Large intestine (tissue), 3 donors: ENCODE results near the gene LGALS1. TPM values are rescaled to one million over a fixed set of nuclear protein-coding genes. Genes with fewer than 3 reads are reported as not detected.
A peak's percentile ranks its signal among the peaks of the same experiment; 100 is the strongest.

Source experiments
- DNase-seq, 2 donors: peaks; one replicate each; pipeline versions ENCODE4 v3.0.0 to v3.0.0-alpha.2; 2013
- H3K27ac ChIP-seq: one replicate; pipeline ENCODE4 v1.5.1; 2013; ENCODE audit warnings: low read length
- H3K27me3 ChIP-seq: 2 replicates; pipeline ENCODE4 v1.6.1; 2013; ENCODE audit warnings: low read length; ENCODE audit not compliant: control insufficient read depth, insufficient read depth
- H3K36me3 ChIP-seq: 2 replicates; pipeline ENCODE4 v1.6.1; 2013; ENCODE audit warnings: low read length; ENCODE audit not compliant: control insufficient read depth, insufficient read depth
- H3K4me1 ChIP-seq: one replicate; pipeline ENCODE4 v1.6.1; 2013; ENCODE audit warnings: low read length; ENCODE audit not compliant: control insufficient read depth, insufficient read depth
- H3K4me3 ChIP-seq: one replicate; pipeline ENCODE4 v1.5.1; 2013; ENCODE audit warnings: low read length
- H3K9me3 ChIP-seq: one replicate; pipeline ENCODE4 v1.6.1; 2013; ENCODE audit warnings: mild to moderate bottlenecking, low read depth, low read length, moderate library complexity; ENCODE audit not compliant: control insufficient read depth
- WGBS: methylation state at CpG from one replicate; pipeline ENCODE4 v1.1.5; 2013; ENCODE audit warnings: low lambda C conversion rate; ENCODE audit not compliant: insufficient coverage; 5-methylcytosine and 5-hydroxymethylcytosine counted together
- polyA plus RNA-seq: library from polyadenylated mRNA; unstranded; fragments of 120-200 nt; gene quantifications from one replicate; pipeline ENCODE4 v1.2.1, GENCODE V29; 2013

Gene LGALS1
- polyA plus RNA-seq, 1 donor: 644 TPM

- Histone ChIP-seq H3K4me1 (peaks cover 33% of the 10 kb centered on the region), H3K27me3 (no peaks in the 10 kb centered on the region), H3K4me3 (no peak overlapping the region), H3K36me3 (peaks cover 30% of the 10 kb centered on the region), H3K9me3 (no peaks in the 10 kb centered on the region), H3K27ac (peak overlapping the region; percentile 82)
- no CpG with 5 or more reads among the region's 5 CpGs for WGBS
- no peak for DNase-seq
Observed at GRCh38 chr22:37662039-37662438, 13.4 kb upstream of the LGALS1 start.

DNA sequence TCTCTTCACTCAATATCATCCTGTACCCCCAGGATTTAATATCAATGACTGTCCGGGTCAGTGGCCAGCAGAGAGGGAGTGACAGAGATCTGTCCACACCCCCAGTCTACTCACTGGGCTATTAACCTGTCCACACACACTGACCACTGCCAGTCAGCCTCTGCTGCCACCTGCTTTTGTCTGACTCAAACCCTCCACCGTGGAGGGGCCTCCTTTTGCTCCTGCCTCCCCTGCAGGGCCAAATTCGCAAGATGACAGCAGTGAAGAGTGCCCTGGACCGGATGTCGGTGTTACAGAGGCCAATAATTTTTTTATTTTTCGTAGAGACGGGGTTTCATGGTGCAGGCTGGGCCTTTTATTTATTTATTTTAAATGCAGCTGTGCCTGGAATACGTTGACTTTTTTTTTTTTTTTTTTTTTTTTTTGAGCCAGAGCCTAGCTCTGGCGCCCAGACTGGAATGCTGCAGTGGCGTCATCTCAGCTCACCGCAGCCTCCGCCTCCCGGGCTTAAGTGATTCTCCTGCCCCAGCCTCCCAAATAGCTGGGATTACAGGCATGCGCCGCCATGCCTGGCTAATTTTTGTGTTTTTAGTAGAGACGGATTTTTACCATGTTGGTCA lies 11.8 kb upstream of the LGALS1 start:
- H3K9me3 ChIP-seq: no peaks in the 10 kb centered on the region
- peaks cover 34% of the 10 kb centered on the region for H3K36me3 ChIP-seq
- WGBS: 60% methylated on average over 1 of the region's 16 CpGs
- H3K27me3 ChIP-seq: no peaks in the 10 kb centered on the region
- DNase-seq: no peak
- H3K4me3 ChIP-seq: no peak overlapping the region
- peak overlapping the region; percentile 19 for H3K27ac ChIP-seq
- H3K4me1 ChIP-seq: peaks cover 26% of the 10 kb centered on the region

DNA sequence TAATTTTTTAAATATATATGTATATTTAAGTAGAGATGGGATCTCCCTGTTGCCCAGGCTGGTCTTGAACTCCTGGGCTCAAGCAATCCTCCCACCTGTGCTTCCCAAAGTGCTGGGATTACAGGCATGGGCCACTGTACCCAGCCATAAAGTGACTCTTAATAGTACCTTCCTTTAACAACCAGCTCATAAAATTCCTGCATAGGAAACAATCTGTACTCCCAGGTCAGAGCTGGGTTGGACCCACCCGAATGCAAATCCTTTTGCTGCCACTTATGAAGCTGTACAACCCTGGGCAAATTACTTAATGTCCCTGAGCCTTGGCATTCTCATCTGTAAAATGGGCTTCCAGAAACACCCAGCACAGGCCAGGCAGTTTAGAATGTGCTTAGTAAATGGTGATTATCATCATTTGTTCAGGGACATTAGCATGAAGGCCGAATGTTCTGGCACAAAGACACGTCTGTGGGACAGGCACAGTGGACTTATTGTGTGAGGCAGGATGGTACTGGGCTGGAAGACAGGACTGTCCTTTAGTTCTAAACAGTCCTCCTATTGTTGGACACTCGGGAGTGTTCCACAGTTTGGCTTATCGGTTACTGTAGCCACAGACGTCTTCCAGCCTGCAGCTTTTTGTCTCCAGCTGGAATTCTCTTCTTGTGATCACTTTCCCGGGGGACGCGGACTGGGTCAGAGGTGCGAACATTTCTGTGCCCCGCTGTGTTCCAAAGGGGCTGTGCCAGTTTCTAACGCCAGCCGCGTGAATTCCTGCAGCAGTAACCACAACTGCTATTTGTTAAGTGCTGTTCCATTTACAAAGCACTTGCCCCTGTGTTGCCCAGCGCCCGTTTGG lies 11.0 kb upstream of the LGALS1 start:
- Histone ChIP-seq H3K36me3 (peaks cover 34% of the 10 kb centered on the region), H3K4me3 (no peak overlapping the region), H3K4me1 (peaks cover 26% of the 10 kb centered on the region), H3K27me3 (no peaks in the 10 kb centered on the region), H3K9me3 (no peaks in the 10 kb centered on the region), H3K27ac (no peak overlapping the region)
- WGBS: no CpG with 5 or more reads among the region's 16 CpGs
- no peak for DNase-seq

DNA sequence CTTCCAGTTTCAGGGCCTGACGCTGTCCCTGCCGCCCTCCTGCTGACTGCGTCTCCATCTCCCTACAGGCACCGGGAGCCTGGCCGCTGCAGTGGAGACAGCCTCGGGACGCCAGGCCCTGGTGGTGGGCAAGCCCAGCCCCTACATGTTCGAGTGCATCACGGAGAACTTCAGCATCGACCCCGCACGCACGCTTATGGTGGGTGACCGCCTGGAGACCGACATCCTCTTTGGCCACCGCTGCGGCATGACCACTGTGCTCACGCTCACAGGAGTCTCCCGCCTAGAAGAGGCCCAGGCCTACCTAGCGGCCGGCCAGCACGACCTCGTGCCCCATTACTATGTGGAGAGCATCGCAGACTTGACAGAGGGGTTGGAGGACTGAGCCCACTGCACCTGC lies 9.9 kb upstream of the LGALS1 start:
- no CpG with 5 or more reads among the region's 24 CpGs for WGBS
- H3K9me3 ChIP-seq: no peaks in the 10 kb centered on the region
- no peaks in the 10 kb centered on the region for H3K27me3 ChIP-seq
- peaks cover 17% of the 10 kb centered on the region for H3K4me1 ChIP-seq
- H3K4me3 ChIP-seq: no peak overlapping the region
- no peak overlapping the region for H3K27ac ChIP-seq
- no peak for DNase-seq
- peaks cover 32% of the 10 kb centered on the region for H3K36me3 ChIP-seq

DNA sequence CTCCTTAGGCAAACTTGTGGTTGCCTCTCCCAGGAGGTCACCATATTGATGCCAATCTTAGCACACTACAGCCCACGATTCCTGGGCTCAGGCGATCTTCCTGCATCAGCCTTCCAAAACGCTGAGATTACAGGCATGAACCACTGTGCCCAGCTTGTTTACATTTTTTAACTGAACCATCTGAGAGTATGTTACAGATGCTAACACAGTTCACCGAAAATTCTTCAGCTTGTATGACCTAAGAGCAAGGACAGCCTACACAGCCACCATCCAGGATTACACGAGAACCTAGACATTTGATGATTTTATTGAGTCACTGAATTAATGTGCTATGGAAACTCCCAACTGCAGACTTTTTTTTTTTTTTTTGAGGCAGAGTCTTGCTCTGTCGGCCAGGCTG lies 5.8 kb upstream of the LGALS1 start:
- Histone ChIP-seq H3K9me3 (no peaks in the 10 kb centered on the region), H3K36me3 (peaks cover 22% of the 10 kb centered on the region), H3K4me1 (peaks cover 4% of the 10 kb centered on the region), H3K27me3 (no peaks in the 10 kb centered on the region), H3K4me3 (no peak overlapping the region), H3K27ac (no peak overlapping the region)
- no CpG with 5 or more reads among the region's 6 CpGs for WGBS
- no peak for DNase-seq

DNA sequence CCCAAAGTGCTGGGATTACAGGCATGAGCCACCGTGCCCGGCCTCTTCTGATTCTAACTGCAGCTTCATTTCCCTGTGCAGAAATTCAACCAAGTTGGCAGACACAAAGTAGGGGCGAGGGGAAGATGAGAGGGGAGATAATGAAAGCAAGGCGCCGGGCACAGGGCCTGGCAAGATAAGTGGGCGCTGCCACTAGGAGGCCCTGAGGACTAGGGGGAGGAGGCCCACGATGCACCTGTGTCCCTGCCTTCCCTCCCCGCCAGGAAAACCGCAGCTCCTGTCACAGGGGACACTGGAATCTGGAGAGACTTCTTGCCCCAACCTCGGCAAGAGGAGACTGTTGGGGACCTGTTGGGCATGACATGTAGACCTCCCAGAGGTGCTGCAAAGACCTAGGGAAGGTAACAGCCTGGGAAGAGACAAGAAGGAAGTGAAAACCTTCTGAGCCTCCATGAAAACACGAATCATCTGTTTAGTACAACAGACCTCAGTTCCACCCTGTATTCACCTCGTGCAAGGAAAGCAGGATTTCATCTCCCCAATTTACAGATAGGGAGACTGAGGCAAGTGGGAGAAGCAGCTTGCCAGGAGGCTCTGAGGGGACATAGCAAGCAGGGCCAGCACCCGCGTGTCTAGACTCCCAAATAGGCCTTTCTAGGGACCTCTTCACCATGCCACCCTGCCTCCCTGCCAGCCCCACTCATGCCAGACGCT lies 3.1 kb upstream of the LGALS1 start:
- no peak for DNase-seq
- Histone ChIP-seq H3K4me1 (peaks cover 18% of the 10 kb centered on the region), H3K4me3 (no peak overlapping the region), H3K27me3 (no peaks in the 10 kb centered on the region), H3K27ac (no peak overlapping the region), H3K9me3 (no peaks in the 10 kb centered on the region), H3K36me3 (peaks cover 2% of the 10 kb centered on the region)
- no CpG with 5 or more reads among the region's 15 CpGs for WGBS

- DNase-seq: no peak
- H3K4me1 ChIP-seq: peaks cover 19% of the 10 kb centered on the region
- H3K27me3 ChIP-seq: no peaks in the 10 kb centered on the region
- H3K27ac ChIP-seq: no peak overlapping the region
- no peaks in the 10 kb centered on the region for H3K9me3 ChIP-seq
- WGBS: no CpG with 5 or more reads among the region's 11 CpGs
- H3K4me3 ChIP-seq: no peak overlapping the region
- H3K36me3 ChIP-seq: peaks cover 2% of the 10 kb centered on the region
Observed at GRCh38 chr22:37672920-37673455, 2.4 kb upstream of the LGALS1 start.

GRCh38 chr22:37674248-37674647 lies 1.2 kb upstream of the LGALS1 start:
- no peaks in the 10 kb centered on the region for H3K27me3 ChIP-seq

DNA sequence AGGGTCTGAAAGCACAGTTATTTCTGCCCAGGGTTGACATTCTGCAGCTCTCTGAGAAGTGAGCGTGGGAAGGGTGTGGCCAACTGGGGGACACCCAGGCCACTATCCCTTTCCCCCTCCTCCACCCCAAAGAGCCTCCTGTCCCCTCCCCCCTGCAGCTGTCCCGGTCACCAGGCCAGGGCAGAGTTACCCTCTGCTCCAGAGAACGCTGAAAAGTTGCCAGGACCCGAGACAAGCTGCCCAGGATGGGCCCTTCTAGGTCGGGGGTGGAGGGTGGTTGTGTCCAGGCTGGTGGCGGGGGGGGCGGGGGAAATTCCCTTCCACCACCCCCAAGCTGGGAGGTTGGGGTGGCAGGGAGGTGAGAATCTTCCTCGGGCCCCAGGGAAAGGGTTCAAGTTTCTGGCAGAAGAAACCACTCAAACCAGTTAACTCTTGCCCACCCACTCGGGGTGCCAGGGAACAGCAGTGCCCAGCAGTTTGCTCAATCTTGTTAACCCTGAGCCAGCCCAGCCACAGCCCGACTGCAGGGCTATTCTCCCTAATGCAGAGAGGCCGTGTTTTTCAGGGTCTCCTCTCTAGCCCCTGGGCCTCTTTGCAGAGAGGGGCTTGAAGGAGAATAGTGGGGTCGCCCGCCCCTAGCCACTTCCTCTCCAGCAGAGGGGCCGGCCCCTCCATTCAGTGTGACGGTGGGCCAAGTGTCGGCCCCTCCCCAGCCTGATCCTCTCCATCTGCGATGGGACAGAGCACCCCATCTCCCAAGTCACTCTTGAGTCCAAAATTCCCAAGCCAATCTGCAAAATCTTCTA lies 697 bp downstream of the LGALS1 start:
- peaks cover 9% of the 10 kb centered on the region for H3K36me3 ChIP-seq
- no peak for DNase-seq
- H3K27ac ChIP-seq: peak overlapping the region; percentile 89
- peak overlapping the region; percentile 52 for H3K4me3 ChIP-seq
- no peaks in the 10 kb centered on the region for H3K27me3 ChIP-seq
- peaks cover 3% of the 10 kb centered on the region for H3K9me3 ChIP-seq
- peaks cover 22% of the 10 kb centered on the region for H3K4me1 ChIP-seq
- no CpG with 5 or more reads among the region's 17 CpGs for WGBS

More at GRCh38 chr22:37674248-37674647, 1.2 kb upstream of the LGALS1 start:
- H3K4me1 ChIP-seq: peaks cover 19% of the 10 kb centered on the region
- H3K27ac ChIP-seq: peak overlapping the region; percentile 89
- H3K4me3 ChIP-seq: no peak overlapping the region
- DNase-seq: no peak
- H3K36me3 ChIP-seq: peaks cover 5% of the 10 kb centered on the region
- H3K9me3 ChIP-seq: no peaks in the 10 kb centered on the region
- no CpG with 5 or more reads among the region's 12 CpGs for WGBS
